ENCODE measurements around the gene TP53TG5.
A peak's percentile ranks its signal among the peaks of the same experiment; 100 is the strongest.
"Not testable (repeated sequence)": the region's sequence is repeated elsewhere in the genome, so short reads cannot be mapped to it uniquely, and the experiment has no call there.

Gene TP53TG5

GRCh38 chr20:45366192-45366591 lies 11.9 kb downstream of the TP53TG5 start:
- DNase-seq (ENCODE audit: low spot score): no peak

GRCh38 chr20:45365444-45365970 lies 12.6 kb downstream of the TP53TG5 start:
- DNase-seq (ENCODE audit: low spot score): no peak

GRCh38 chr20:45363611-45364492 lies 14.3 kb downstream of the TP53TG5 start:
- DNase-seq (ENCODE audit: low spot score): no peak

- peak; percentile 98 for DNase-seq (ENCODE audit: low spot score)
Measured at GRCh38 chr20:45362804-45363610, 15.1 kb downstream of the TP53TG5 start, which contains the start of gene SYS1. SYS1 (plus strand) TSS chr20:45363156; CDS start chr20:45363532, 376 bp downstream.

GRCh38 chr20:45361793-45362192 lies 16.3 kb downstream of the TP53TG5 start:
- DNase-seq (ENCODE audit: low spot score): no peak

GRCh38 chr20:45359406-45360148 lies 18.5 kb downstream of the TP53TG5 start:
- DNase-seq (ENCODE audit: low spot score): no peak

GRCh38 chr20:45359069-45359405 lies 19.1 kb downstream of the TP53TG5 start:
- no peak for DNase-seq (ENCODE audit: low spot score)

- DNase-seq (ENCODE audit: low spot score): peak; percentile 71
Measured at GRCh38 chr20:45358282-45359068, 19.6 kb downstream of the TP53TG5 start.

GRCh38 chr20:45355209-45356084 lies 22.7 kb downstream of the TP53TG5 start:
- DNase-seq (ENCODE audit: low spot score): peak; percentile 50

- DNase-seq (ENCODE audit: low spot score): no peak
Measured at GRCh38 chr20:45354423-45355208, 23.5 kb downstream of the TP53TG5 start.

GRCh38 chr20:45353746-45354145 lies 24.4 kb downstream of the TP53TG5 start:
- DNase-seq (ENCODE audit: low spot score): no peak

GRCh38 chr20:45352729-45353128 lies 25.4 kb downstream of the TP53TG5 start:
- no peak for DNase-seq (ENCODE audit: low spot score)

GRCh38 chr20:45350795-45351194 lies 27.3 kb downstream of the TP53TG5 start:
- DNase-seq (ENCODE audit: low spot score): not testable (repeated sequence)

GRCh38 chr20:45350217-45350616 lies 27.9 kb downstream of the TP53TG5 start:
- no peak for DNase-seq (ENCODE audit: low spot score)

GRCh38 chr20:45347936-45348778 lies 30.0 kb downstream of the TP53TG5 start, which contains the start of gene SDC4:
SDC4 (minus strand) TSS chr20:45348424; CDS start chr20:45348384, 40 bp downstream.
- peak; percentile 94 for DNase-seq (ENCODE audit: low spot score)

GRCh38 chr20:45347297-45347935 lies 30.7 kb downstream of the TP53TG5 start:
- DNase-seq (ENCODE audit: low spot score): peak; percentile 45

GRCh38 chr20:45346851-45347250 lies 31.3 kb downstream of the TP53TG5 start:
- no peak for DNase-seq (ENCODE audit: low spot score)

GRCh38 chr20:45346291-45346718 lies 31.8 kb downstream of the TP53TG5 start:
- DNase-seq (ENCODE audit: low spot score): no peak
